ENCODE results near the gene FBN2.

Gene FBN2

GRCh38 chr5:128212191-128212806 lies 325.7 kb downstream of the FBN2 start:
- no peaks in the 10 kb centered on the region for H3K4me1 ChIP-seq (ENCODE audit: control insufficient read depth in 2 of 2, insufficient read depth in 2 of 2, low read length in 2 of 2)

DNA sequence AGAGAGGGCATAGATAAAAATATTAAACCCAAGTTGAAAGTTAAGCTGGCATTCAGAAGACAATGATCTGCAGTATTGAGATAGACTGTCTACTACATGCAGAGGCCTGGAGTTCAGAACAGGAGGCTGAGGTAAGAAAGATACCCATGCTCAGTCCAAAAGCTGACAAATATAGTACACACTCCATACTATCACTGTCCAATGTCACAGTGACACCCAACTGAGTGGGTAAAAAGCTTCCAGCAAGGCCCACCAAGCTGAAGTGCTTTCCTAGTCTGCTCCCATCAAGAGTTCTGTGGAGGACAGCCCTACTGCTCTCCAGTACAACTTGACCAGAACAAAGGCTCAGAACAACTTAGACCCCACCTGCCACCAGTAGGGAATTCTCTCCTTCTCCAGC lies 329.6 kb downstream of the FBN2 start:
- Histone ChIP-seq H3K4me1 (ENCODE audit: control insufficient read depth in 2 of 2, insufficient read depth in 2 of 2, low read length in 2 of 2) (no peaks in the 10 kb centered on the region), H3K27ac (ENCODE audit: low read depth in 2 of 2, low read length in 2 of 2) (no peak overlapping the region), H3K9me3 (ENCODE audit: control insufficient read depth in 2 of 2, low read length in 2 of 2) (no peaks in the 10 kb centered on the region)

More at GRCh38 chr5:128212191-128212806, 325.7 kb downstream of the FBN2 start:
- H3K9ac ChIP-seq (ENCODE audit: low read depth in 1 of 2, low read length in 2 of 2) = no peak overlapping the region
- no peak overlapping the region for H3K27ac ChIP-seq (ENCODE audit: low read depth in 2 of 2, low read length in 2 of 2)
- H3K27me3 ChIP-seq (ENCODE audit: control insufficient read depth in 2 of 2, insufficient read depth in 2 of 2, low read length in 2 of 2) = no peaks in the 10 kb centered on the region
- no peak overlapping the region for H3K4me3 ChIP-seq (ENCODE audit: low read length in 2 of 2)
- H3K9me3 ChIP-seq (ENCODE audit: control insufficient read depth in 2 of 2, low read length in 2 of 2) = no peaks in the 10 kb centered on the region
- H3K36me3 ChIP-seq (ENCODE audit: control insufficient read depth in 2 of 2, insufficient read depth in 2 of 2, low read length in 2 of 2) = no peaks in the 10 kb centered on the region

More for the DNA sequence above, 329.6 kb downstream of the FBN2 start:
- Histone ChIP-seq H3K27me3 (ENCODE audit: control insufficient read depth in 2 of 2, insufficient read depth in 2 of 2, low read length in 2 of 2) (no peaks in the 10 kb centered on the region), H3K4me3 (ENCODE audit: low read length in 2 of 2) (no peak overlapping the region), H3K9ac (ENCODE audit: low read depth in 1 of 2, low read length in 2 of 2) (no peak overlapping the region), H3K36me3 (ENCODE audit: control insufficient read depth in 2 of 2, insufficient read depth in 2 of 2, low read length in 2 of 2) (no peaks in the 10 kb centered on the region)

Data from mucosa of rectum (tissue), 2 donors.